Muscle layer of duodenum (tissue), 2 donors: ENCODE data around the gene LMO2.
"Not testable (repeated sequence)": the region's sequence is repeated elsewhere in the genome, so short reads cannot be mapped to it uniquely, and the experiment has no call there.

ENCODE experiments used
- H3K27ac ChIP-seq: one replicate; pipeline ENCODE4 v1.7.0; 2013; ENCODE audit warnings: mild to moderate bottlenecking, low read length
- H3K27me3 ChIP-seq: one replicate; pipeline ENCODE4 v1.7.0; 2013; ENCODE audit warnings: low read depth, mild to moderate bottlenecking, control low read depth, low read length
- H3K36me3 ChIP-seq, 2 donors: one replicate each; pipeline ENCODE4 v1.7.0; 2013; ENCODE audit warnings: low read length in 2 of 2, control low read depth in 1 of 2, mild to moderate bottlenecking in 1 of 2; ENCODE audit not compliant: insufficient read depth in 2 of 2, control insufficient read depth in 1 of 2
- H3K4me1 ChIP-seq, 2 donors: one replicate each; pipeline ENCODE4 v1.7.0; 2013; ENCODE audit warnings: low read length in 2 of 2, mild to moderate bottlenecking in 2 of 2, control low read depth in 1 of 2, moderate library complexity in 1 of 2; ENCODE audit not compliant: insufficient read depth in 2 of 2, control insufficient read depth in 1 of 2
- H3K4me3 ChIP-seq, 2 donors: one replicate each; pipeline ENCODE4 v1.7.0; 2013; ENCODE audit warnings: low read length in 2 of 2, low read depth in 1 of 2, mild to moderate bottlenecking in 1 of 2
- H3K9me3 ChIP-seq, 2 donors: one replicate each; pipeline ENCODE4 v1.7.0; 2013; ENCODE audit warnings: low read length in 2 of 2, control low read depth in 1 of 2, mild to moderate bottlenecking in 1 of 2; ENCODE audit not compliant: control insufficient read depth in 1 of 2
- donor health status: healthy.

Gene LMO2

DNA sequence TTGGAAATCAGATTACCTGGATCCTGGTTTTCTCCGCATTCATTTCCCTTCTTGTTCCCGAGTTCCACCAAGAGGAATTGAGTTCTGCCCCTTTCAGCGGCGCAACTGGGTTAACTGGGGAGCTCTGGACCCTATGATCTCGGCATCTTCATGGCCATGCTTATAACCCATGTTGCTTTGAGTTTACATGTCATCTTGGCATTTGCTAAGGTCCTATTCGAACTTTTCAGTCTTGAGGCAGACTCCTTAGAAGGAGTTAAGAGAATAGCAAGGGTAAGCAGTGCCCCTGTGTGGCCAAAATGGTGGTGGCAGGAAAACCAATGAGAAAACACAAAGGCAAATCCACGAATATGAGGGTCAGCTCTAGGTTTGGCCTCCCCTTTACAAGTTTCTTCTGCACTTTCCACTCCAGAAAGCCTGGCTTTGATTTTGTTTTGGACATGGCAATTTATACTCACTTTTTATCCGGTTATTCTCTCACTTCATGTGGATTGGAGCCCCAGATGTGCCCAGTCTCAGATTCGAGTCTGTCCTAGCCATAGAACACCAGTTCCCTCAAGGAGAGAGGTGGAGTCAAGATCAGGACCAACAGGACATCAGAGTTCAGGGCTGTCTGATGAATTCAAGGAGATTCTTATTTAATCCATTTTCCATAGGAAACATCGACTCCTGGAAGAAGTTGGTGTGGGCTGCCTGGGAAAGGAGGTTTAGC, 62.3 kb downstream of the LMO2 start:
- Histone ChIP-seq H3K4me1 (peaks cover 0 to 7% of the 10 kb centered on the region in 2 donors), H3K36me3 (no peaks in the 10 kb centered on the region), H3K27ac (no peak overlapping the region), H3K9me3 (no peaks in the 10 kb centered on the region), H3K27me3 (peaks cover 18% of the 10 kb centered on the region), H3K4me3 (peak overlapping the region; percentile 60 to 69)

- Histone ChIP-seq H3K27me3 (peaks cover 22% of the 10 kb centered on the region), H3K27ac (no peak overlapping the region), H3K4me1 (peaks cover 0 to 7% of the 10 kb centered on the region in 2 donors), H3K4me3 (peak overlapping the region; percentile 60 to 69), H3K9me3 (no peaks in the 10 kb centered on the region), H3K36me3 (no peaks in the 10 kb centered on the region)
Measured at GRCh38 chr11:33828604-33829429, 63.1 kb downstream of the LMO2 start.

DNA sequence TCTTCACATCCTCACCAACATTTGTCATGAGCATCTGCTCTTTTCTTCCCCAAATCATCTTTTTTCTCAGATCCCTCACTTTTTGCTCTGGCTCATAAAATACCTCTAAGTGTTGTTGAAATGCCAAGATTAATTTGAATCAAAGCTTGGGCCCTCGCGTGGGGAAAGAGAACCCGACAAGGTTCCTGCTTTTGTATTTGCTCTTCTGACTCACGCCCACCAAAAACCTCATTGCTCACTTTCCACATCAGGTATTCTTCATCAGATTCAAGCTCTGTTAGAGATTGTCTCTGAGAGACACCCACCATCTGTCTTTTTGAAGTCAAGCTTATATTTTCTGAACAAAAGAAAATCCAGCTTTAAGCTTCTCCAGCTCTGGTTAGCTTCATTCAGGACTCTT, 64.7 kb downstream of the LMO2 start:
- no peak overlapping the region for H3K27ac ChIP-seq
- peaks cover 0 to 7% of the 10 kb centered on the region in 2 donors for H3K4me1 ChIP-seq
- no peaks in the 10 kb centered on the region for H3K9me3 ChIP-seq
- H3K36me3 ChIP-seq = no peaks in the 10 kb centered on the region
- H3K4me3 ChIP-seq = no peak overlapping the region
- H3K27me3 ChIP-seq = peaks cover 22% of the 10 kb centered on the region

- Histone ChIP-seq H3K36me3 (no peaks in the 10 kb centered on the region), H3K27ac (no peak overlapping the region), H3K4me1 (peaks cover 0 to 7% of the 10 kb centered on the region in 2 donors), H3K9me3 (no peaks in the 10 kb centered on the region), H3K4me3 (no peak overlapping the region), H3K27me3 (peaks cover 22% of the 10 kb centered on the region)
Measured at GRCh38 chr11:33825854-33826560, 65.9 kb downstream of the LMO2 start.

GRCh38 chr11:33822981-33823380, 68.9 kb downstream of the LMO2 start:
- H3K27ac ChIP-seq, H3K36me3 ChIP-seq, H3K4me1 ChIP-seq, H3K27me3 ChIP-seq, H3K9me3 ChIP-seq, H3K4me3 ChIP-seq: not testable (repeated sequence)

- Histone ChIP-seq H3K9me3 (no peaks in the 10 kb centered on the region), H3K36me3 (no peaks in the 10 kb centered on the region), H3K4me3 (no peak overlapping the region), H3K27me3 (peaks cover 2% of the 10 kb centered on the region), H3K27ac (no peak overlapping the region), H3K4me1 (no peaks in the 10 kb centered on the region)
Measured at GRCh38 chr11:33819278-33820035, 72.4 kb downstream of the LMO2 start.
